Amygdala (tissue), 56 donors: ENCODE results near the gene OR14A2.
"Not testable (repeated sequence)": the region's sequence is repeated elsewhere in the genome, so short reads cannot be mapped to it uniquely, and the experiment has no call there.

Source experiments
- DNase-seq, 56 donors: peaks; one replicate each; lab custom pipeline; 2025; lab: John Stamatoyannopoulos, UW

The OR14A2 gene

DNA sequence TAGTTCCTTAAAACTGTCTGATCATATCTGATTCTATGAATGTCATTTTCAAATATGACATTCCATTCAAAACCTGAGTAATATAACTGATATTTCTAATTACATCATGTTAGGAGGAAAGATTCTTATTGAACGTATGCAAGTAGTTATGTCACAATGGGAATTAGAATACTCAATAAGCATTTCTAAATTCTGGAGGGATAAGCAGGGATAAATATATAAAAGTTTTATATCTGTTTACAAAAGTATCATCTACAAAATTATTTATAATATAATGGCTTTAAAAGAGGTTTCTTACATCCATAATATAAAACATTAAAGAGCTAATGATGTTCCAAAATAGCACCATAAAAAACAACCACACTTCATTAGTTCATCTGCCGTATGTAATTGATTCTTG lies at the start of gene OR14A2:
TSS of gene OR14A2 (minus strand) at position 101 of the 400 bp plus-strand sequence.
- DNase-seq, result no peak

DNA sequence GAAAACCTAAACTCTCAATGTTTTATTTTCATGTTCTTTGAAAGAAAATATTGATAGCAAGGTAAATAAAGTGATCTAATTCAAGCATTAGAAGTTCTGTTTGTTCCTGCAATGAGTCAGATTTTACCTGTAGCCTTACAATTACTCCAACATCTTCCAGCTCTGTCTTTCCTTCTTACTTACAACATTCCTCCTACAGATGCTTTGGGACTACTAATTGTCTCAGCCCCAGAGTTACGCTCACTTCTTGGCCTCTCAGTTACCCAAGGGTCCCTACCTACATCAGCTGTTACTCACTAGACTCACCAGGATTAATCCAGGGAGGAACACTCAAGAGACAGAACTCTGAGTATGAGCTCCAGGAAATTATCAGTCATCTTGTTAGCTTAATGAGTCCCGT lies 49.6 kb upstream of the OR14A2 start:
- no peak for DNase-seq

DNA sequence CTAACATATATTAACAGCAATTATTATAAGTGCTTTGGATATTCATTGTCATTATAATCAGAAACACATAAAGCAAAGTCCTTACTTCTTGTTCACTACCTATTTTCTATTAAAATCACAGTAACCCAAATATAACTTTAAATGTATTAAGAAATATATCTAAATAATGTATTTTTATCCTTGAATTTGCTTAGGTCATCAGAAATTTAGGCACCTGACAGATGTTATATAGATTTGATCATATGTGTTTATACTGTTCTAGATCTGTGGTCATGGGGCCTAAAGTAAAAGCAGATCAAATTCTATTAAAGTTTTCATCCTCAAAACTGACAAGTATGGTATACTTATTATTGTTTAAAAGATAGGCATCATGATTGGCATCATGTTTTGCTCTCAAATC lies 21.7 kb upstream of the OR14A2 start:
- DNase-seq, result no peak

DNA sequence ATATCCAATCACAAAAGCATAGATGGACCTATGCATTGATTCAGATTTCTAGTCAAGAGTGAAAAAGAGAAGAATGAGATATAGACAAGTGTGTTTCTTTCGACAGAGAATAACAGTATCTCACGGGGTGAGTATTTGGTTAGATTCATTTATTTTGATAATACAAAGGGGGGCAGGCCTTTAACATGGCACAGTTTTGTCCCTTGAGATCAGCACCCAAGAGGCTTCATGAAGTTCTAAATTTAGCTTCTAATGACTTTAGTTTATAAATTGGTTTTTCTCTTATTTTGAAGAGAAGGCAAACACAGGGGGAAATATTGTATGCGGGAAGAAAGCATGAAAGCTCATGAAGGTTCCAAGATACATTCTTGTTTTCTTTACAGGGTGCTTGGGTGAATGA lies 12.5 kb upstream of the OR14A2 start, which contains the start of gene OR1C1:
TSS of gene OR1C1 (minus strand) at position 101 of the 400 bp plus-strand sequence. CDS start 2,150 bp downstream, outside the sequence.
- DNase-seq, result no peak

DNA sequence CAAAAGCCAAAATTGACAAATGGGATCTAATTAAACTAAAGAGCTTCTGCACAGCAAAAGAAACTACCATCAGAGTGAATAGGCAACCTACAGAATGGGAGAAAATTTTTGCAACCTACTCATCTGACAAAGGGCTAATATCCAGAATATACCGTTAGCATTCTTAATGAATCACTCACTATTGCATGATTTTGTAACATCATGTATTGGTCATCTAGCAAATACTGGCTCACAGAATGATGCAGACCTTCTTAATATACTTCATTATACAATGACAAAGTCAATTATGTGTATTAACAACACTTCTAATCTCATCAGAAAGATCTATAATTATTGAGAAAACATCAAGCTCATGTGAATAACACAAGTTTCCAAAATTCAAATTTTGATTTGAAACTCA lies 6.4 kb upstream of the OR14A2 start:
- not testable (repeated sequence) for DNase-seq

DNA sequence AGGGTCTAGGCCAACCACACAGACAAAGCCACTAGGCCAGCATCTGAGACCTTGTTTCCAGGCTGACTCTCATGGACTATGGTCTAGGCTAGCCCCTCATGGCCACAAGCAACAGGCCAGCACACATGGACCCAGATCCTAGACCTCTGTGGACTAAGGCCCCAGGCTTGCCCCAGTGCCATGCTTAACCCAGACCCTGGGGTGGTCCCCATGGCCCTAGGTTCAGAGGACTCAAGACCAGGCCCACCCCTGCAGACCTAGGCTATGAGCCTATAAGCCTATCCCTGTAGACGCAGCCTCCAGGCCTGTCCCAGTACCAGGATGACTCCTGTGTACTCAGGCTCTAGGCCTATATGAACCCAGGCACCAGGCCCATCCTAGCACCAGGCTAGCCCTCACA lies 1.9 kb upstream of the OR14A2 start:
- no peak for DNase-seq

DNA sequence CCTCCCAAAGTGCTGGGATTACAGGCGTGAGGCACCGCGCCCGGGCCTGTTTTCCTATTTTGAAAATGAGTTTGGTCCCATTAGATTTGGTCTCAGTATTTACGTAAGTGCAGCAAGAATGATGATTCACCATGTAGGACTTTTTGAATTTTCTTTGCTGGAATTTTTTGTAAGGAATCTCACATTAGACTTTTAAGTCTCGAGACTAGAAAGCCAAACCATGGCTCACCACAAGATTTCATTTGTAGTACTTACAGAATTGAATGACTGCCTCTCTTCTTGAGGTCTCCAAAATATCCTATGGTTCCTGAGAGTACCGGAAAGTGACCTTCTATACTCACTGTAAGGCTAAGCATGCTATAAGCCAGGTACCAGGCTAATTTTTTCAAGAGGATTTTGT lies 325 bp downstream of the OR14A2 start:
- DNase-seq, result no peak

DNA sequence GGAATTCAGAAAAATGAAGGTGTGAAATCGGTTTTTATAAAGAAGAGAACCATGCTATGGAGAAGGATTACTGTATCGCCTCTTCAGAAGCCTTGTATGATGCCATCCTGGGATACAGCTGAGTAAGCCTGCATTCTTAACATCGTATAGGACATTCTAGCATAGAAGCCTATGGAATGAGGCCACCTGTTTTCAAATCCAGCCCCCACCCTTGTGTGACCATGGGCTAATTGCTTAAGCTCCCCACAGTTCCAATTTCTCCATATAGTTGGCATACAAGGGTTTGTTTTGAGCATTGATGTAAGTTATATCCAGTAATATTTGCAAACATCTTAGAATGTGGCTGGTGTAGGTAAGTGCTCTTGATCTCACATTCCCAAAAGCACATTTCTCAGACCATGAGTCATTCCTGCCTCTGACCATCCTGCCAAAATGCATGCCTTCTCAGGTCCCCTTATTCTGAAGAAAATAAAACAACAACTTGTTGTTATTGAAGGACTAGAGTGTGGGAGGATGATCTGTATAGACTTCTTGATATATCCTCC lies 1.5 kb downstream of the OR14A2 start:
- DNase-seq, result no peak

DNA sequence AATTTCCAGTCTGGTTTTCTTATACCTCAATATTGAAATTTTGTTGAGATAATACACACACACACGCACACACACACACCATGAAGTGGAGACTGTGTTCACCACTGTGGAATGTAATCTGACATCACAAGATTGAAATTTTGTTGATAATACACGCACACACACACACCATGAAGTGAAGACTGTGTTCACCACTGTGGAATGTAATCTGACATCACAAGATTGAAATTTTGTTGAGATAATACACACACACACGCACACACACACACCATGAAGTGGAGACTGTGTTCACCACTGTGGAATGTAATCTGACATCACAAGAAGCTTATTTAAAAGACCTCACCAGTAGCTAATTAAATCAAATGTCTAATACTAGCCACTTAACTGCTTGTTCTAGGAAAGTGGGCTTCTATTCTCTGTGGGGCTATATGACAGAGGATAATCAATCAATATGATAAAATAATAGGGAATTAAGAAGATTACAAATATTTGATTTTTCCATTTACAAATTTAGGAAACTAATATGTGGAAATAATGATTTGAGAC lies 5.7 kb downstream of the OR14A2 start:
- not testable (repeated sequence) for DNase-seq

DNA sequence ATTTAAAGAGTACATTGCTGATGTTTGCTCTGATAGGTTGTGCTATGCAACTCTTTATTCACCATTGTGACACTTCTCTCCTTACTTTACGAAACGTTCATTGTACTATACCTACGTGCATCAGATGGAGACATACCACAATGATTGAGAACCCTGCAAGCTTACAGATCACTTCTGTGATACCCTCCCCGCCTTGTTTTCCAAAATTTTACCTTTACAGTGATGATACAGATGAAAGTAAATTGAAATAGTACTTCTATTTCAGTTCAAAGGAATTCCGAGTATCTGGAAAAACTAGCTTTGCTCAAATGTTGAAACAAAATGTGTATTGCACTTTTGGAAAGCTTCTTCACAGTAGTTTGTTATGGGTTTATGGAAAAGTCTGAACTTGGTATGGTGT lies 6.2 kb downstream of the OR14A2 start:
- DNase-seq, result no peak

DNA sequence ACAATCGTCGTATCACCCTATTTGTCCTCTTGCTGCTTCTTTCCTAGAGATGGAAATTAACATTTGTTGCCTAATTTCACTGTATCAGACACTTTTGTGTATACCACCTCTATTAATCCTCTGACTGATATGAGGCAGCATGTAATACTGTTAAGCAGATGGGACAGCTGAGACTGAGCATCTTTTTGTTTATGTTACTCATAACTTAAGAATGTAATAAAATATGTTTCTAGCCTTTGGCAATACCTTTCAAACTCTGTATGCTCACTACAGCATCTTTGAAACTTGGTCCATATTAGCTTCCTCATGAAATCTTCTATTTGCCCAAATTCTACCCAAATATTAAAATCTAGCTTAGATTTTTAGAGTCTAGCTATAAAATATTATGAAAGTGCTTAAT lies 7.2 kb downstream of the OR14A2 start:
- DNase-seq, result no peak

DNA sequence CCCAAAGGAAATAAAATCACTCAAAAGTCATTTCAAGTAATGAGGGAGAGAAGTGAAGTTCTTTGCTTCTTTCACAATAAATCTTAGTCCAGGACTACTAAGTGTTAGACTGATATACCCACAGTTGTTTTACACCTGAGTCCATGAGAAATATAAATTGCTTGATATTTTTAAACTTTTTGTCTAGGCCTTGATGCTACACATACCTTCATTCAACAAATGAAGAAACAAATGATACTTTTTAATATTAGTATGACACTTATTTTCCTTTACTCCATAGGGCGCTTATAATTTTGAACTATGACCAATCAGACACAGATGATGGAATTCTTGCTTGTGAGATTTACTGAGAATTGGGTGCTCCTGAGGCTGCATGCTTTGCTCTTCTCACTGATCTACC lies 9.6 kb downstream of the OR14A2 start, which contains the start of gene OR14K1:
TSS of gene OR14K1 (plus strand) at position 301 of the 400 bp plus-strand sequence. CDS start at position 301, 0 bp downstream.
- DNase-seq, result no peak

DNA sequence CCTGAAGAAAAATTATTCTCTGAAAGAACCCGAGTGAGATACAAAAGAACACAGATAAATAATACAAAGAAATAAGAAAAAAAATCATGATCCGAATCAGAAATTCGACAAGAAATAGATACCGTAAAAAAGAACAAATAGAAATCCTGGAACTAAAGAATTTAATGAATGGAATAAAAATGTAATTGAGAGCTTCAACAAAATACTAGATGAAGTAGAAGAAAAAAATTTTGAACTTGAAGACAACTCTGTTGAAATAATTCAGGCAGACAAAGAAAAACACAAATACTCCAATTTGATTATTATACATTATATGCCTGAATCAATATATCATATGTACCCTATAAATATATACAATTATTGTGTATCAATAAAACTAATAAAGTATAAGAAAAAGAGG lies 26.7 kb downstream of the OR14A2 start:
- no peak for DNase-seq

DNA sequence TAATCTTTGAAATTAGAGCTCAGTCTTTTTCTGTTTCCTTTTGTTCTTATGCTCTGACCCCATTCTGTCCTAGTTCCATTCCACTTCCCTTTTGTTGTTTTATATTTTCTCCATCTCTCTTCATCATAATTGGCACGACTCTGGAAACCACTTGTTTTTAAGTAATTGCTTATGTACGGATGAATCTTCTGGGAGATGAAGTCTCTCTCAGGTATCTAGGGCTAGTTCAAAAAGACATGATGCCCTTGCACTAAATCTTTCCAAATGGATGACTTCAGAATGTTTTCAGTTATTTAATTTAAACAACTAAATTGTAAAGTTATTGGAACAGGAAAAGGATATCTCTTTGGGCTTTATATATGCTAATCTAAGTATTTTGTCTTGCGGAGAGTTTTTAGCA lies 31.4 kb downstream of the OR14A2 start, which contains the start of gene OR6F1:
TSS of gene OR6F1 (minus strand) at position 101 of the 400 bp plus-strand sequence. CDS start 3,891 bp downstream, outside the sequence.
- no peak for DNase-seq

DNA sequence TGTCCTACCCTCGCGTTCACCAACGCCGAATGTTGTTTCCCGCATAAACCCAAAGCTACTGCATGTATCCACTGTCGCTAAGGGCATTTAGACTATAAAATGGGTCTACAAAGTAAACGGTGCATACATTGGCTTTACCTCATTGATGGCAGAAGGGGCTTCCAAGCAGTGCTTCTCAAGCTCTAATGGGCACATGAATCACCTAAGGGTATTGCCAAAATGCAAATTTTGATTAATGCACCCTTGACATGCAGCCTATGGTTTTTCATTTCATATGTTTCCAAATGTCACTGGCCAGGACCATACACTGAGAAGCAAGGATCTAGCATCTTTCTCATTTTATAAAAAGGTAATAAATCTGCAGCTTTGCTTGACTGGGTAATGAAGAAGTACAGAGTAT lies 34.2 kb downstream of the OR14A2 start:
- no peak for DNase-seq

DNA sequence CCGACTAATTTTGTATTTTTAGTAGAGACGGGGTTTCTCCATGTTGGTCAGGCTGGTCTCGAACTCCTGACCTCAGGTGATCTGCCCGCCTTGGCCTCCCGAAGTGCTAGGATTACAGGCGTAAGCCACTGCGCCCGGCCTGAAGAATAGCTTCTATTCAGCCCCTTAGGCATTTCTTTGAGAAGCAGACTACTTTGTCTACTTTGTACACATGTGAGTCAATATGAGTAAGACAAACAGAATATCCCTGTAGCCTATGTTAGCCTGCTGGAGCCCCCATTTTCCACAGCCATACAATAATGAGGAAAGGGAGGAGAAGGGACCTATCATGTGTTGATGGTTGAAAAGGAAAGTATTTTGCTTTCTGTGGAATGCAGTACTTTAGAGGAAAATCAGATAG lies 37.3 kb downstream of the OR14A2 start:
- not testable (repeated sequence) for DNase-seq

DNA sequence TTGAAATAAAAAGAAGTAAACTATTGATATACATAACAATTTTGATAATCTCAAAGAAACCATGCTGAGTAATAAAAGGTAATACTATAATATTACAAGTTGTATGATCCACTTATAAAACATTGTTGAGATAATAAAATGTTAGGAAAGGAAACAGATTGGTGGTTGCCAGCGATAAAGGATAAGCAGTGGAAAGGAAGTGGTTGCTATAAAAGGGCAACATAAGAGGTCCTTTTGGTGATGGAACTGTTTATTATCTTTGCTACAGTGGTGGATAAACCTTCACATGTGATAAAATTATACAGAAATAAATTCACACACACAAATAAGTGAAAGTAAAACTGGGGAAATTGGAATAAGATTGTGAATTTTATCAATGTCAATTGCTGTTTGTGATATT lies 46.6 kb downstream of the OR14A2 start:
- no peak for DNase-seq

DNA sequence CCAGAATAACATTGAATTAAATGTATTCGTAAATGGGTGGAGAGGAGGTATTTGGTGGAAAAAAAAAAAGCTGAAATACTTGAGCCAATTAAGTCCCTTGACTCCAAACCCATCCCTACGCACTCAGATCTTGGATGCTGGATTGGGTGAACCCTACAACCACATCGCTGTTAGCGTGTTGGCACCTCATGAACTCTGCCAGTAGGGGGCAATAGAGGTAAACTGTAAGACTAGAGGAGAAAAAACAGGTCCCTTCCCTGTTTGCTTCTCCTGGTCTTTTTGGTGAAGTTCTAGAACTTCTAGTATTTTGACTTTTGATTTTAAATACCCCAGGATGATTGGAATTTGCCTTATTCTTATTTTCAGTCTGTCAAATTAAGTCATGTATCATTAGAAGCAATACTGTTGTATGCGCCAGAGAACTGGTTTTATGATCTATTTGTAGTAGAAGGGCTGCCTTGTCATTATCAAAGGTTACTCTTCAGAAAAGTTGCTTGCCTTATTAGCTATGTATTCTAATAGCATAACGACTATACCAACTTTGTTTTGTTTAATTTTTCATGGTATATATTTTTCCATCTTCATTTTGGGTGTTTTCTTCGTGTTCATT lies 66.5 kb downstream of the OR14A2 start:
- DNase-seq, result peak in 11 of 56 donors; percentile 0 to 42 (median 5)

DNA sequence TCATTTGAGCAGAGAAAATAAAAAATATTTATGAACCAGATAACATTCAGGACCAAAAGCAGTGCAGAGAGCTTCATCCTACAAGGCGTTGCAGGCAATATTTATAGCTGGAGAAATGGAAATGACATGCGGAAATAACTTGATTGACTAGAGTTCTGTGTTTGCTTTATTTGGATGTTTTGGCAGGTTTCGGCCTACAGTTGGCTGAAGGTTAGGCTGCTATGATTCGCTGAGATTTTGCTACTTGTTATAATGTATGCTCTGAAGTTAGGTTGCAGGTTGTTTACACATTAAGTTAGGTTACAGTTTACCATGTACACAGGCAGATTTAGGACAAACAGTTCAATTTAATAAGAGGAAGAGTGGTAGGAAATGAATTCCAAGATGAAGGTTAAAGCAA lies 67.8 kb downstream of the OR14A2 start:
- no peak for DNase-seq

DNA sequence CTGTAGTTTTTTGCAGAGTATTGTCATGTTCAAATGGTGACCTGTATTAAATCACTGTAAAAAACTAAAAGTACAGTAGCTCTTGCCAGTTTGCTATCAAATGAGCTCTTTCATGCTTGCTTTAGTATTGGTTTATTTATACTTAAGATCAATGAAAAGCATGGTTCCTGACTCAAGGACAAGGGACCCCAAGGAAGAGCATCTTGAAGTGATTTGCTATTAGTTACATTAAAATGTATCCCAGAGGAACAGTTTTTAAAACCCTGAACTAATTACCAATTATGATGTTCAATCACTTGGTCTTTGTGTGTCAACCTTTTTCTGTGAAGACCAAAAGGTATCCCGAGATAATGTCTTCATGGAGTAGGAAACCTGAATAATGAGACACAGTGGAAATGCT lies 68.3 kb downstream of the OR14A2 start, which contains the start of gene OR13G1:
TSS of gene OR13G1 (minus strand) at position 101 of the 400 bp plus-strand sequence. CDS start 6,698 bp downstream, outside the sequence.
- DNase-seq, result no peak
